HepG2 (cell line): Measurements from ENCODE around the gene NAB2. TPM values are rescaled to one million over a fixed set of nuclear protein-coding genes. Genes with fewer than 3 reads are reported as not detected.
A peak's percentile ranks its signal among the peaks of the same experiment; 100 is the strongest.

Experiments used
- ELF4 ChIP-seq: sonication (generic); formaldehyde crosslinking; IDR thresholded peaks from 2 replicates; pipeline ENCODE4 v1.5.0; 2020; ENCODE audit warnings: missing genetic modification reagents, mild to moderate bottlenecking, moderate library complexity, borderline replicate concordance
- ETV6 ChIP-seq: sonication (generic); formaldehyde crosslinking; conservative IDR thresholded peaks from 2 replicates; pipeline ENCODE4 v1.4.0; 2020; ENCODE audit warnings: missing genetic modification reagents
- GABPB1 ChIP-seq: IDR thresholded peaks from 2 replicates; pipeline ENCODE4 v1.6.1; 2016; ENCODE audit warnings: mild to moderate bottlenecking, missing genetic modification reagents, moderate library complexity, missing compliant biosample characterization
- HDAC1 ChIP-seq: sonication (generic); formaldehyde crosslinking; IDR thresholded peaks from 2 replicates; pipeline ENCODE4 v1.5.1; 2020; ENCODE audit warnings: mild to moderate bottlenecking, missing genetic modification reagents
- JUNB ChIP-seq: sonication (generic); formaldehyde crosslinking; IDR thresholded peaks from 2 replicates; pipeline ENCODE4 v1.8.0; 2022; ENCODE audit warnings: missing genetic modification reagents, mild to moderate bottlenecking, borderline replicate concordance
- RXRB ChIP-seq: IDR thresholded peaks from 2 replicates; pipeline ENCODE4 v1.6.1; 2016; ENCODE audit warnings: borderline replicate concordance, missing genetic modification reagents, missing compliant biosample characterization
- SIN3A ChIP-seq: IDR thresholded peaks from 2 replicates; pipeline ENCODE4 v1.6.1; 2011; ENCODE audit warnings: low read depth, mild to moderate bottlenecking, control low read depth, low read length, borderline replicate concordance
- TBL1XR1 ChIP-seq: fragments of 150-350 bp; IDR thresholded peaks from 2 replicates; pipeline ENCODE4 v1.6.1; 2014; ENCODE audit warnings: borderline replicate concordance, low read length; ENCODE audit not compliant: partially characterized antibody
- YY1 ChIP-seq: IDR thresholded peaks from 2 replicates; pipeline ENCODE4 v1.6.1; 2011; ENCODE audit warnings: low read length, low read depth, moderate library complexity, mild to moderate bottlenecking; ENCODE audit not compliant: insufficient read depth, insufficient replicate concordance
- ZNF101 ChIP-seq: sonication (generic); formaldehyde crosslinking; IDR thresholded peaks from 2 replicates; pipeline ENCODE4 v1.4.0; 2020; ENCODE audit warnings: mild to moderate bottlenecking, low read depth, missing genetic modification reagents, borderline replicate concordance
- ZNF274 ChIP-seq: sonication (generic); formaldehyde crosslinking; IDR thresholded peaks from 2 replicates; pipeline ENCODE4 v1.5.1; 2020; ENCODE audit warnings: mild to moderate bottlenecking, missing genetic modification reagents
- ZNF333 ChIP-seq: sonication (generic); formaldehyde crosslinking; IDR thresholded peaks from 2 replicates; pipeline ENCODE4 v1.4.0; 2020; ENCODE audit warnings: mild to moderate bottlenecking, missing genetic modification reagents, borderline replicate concordance
- ZNF430 ChIP-seq: sonication (generic); formaldehyde crosslinking; IDR thresholded peaks from 2 replicates; pipeline ENCODE4 v1.9.0; 2021; ENCODE audit warnings: mild to moderate bottlenecking, missing genetic modification reagents
- ZNF468 ChIP-seq: sonication (generic); formaldehyde crosslinking; IDR thresholded peaks from 2 replicates; pipeline ENCODE4 v1.8.0; 2022; ENCODE audit warnings: mild to moderate bottlenecking, moderate library complexity, missing genetic modification reagents
- polyA plus RNA-seq, 8 experiments: library from polyadenylated mRNA; depleted of rRNA in 3 of 8; stranded (reverse) in 7 of 8; unstranded in 1 of 8; fragments of >200 nt; fragmentation: Illumina TruSeq in 4 of 8; extraction: Trizol in 4 of 8; gene quantifications; 2 replicates each; pipeline versions ENCODE4 v1.2.1 to v1.2.3, GENCODE V29; 2011 to 2016; ENCODE audit warnings: low read depth in 4 of 8, missing spikeins in 1 of 8, mixed read lengths in 1 of 8; ENCODE audit not compliant: insufficient read depth in 1 of 8
- total RNA-seq, 5 experiments: library from RNA; depleted of rRNA; stranded (reverse); fragments of >200 nt; fragmentation: Illumina TruSeq; extraction: Trizol; gene quantifications; 2 replicates each; pipeline ENCODE4 v1.2.3, GENCODE V29; 2016; ENCODE audit warnings: low read depth in 1 of 5
- TF ChIP-seq, protein P1 (sequence below): sonication (generic); formaldehyde crosslinking; conservative IDR thresholded peaks from 2 replicates; pipeline ENCODE4 v1.5.0; 2020; ENCODE audit warnings: missing genetic modification reagents
- TF ChIP-seq, protein P2 (sequence below): IDR thresholded peaks from 2 replicates; pipeline ENCODE4 v1.6.1; 2016
- TF ChIP-seq, protein P3 (sequence below): sonication (generic); formaldehyde crosslinking; conservative IDR thresholded peaks from 2 replicates; pipeline ENCODE4 v1.8.1; 2023; ENCODE audit warnings: missing genetic modification reagents
- TF ChIP-seq, protein P4 (sequence below): sonication (generic); formaldehyde crosslinking; IDR thresholded peaks from 2 replicates; pipeline ENCODE4 v1.4.0; 2020; ENCODE audit warnings: missing genetic modification reagents
- TF ChIP-seq, protein P5 (sequence below): sonication (generic); formaldehyde crosslinking; conservative IDR thresholded peaks from 2 replicates; pipeline ENCODE4 v1.4.0; 2020; ENCODE audit warnings: mild to moderate bottlenecking, missing genetic modification reagents, moderate library complexity

Gene NAB2
- total and polyA plus RNA-seq, 2 of the 13 experiments (the other 11 are each of a cell fraction or from before 2014, with no cell fraction given) = 11.7 to 12.9 TPM

DNA sequence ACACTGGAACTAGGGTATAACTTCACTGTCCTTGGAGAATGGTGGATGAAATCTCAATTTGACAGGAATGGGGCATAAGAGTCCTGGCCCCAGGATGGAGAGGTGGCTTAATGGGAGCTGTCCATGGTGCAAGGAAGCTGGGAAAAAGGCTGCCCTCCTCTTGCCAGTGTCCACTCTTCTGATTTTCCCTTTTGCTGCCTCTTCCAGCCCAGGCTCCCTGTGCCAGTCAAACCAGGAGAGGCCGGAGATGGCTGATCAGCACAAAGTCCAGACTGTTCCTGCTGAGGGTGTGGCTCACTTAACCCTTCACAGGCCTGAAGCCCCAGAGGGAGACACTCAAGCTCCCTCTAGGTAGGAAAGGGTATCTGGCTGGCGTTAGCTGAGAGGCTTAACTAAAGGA is 39.0 kb upstream of the NAB2 start, which contains the start of gene MYO1A (continued):
- TF ChIP-seq, protein P1, sequence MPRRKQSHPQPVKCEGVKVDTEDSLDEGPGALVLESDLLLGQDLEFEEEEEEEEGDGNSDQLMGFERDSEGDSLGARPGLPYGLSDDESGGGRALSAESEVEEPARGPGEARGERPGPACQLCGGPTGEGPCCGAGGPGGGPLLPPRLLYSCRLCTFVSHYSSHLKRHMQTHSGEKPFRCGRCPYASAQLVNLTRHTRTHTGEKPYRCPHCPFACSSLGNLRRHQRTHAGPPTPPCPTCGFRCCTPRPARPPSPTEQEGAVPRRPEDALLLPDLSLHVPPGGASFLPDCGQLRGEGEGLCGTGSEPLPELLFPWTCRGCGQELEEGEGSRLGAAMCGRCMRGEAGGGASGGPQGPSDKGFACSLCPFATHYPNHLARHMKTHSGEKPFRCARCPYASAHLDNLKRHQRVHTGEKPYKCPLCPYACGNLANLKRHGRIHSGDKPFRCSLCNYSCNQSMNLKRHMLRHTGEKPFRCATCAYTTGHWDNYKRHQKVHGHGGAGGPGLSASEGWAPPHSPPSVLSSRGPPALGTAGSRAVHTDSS (CRISPR knock-in tag) = no peak
- TF ChIP-seq TBL1XR1 = no peak
- TF ChIP-seq, protein P2, sequence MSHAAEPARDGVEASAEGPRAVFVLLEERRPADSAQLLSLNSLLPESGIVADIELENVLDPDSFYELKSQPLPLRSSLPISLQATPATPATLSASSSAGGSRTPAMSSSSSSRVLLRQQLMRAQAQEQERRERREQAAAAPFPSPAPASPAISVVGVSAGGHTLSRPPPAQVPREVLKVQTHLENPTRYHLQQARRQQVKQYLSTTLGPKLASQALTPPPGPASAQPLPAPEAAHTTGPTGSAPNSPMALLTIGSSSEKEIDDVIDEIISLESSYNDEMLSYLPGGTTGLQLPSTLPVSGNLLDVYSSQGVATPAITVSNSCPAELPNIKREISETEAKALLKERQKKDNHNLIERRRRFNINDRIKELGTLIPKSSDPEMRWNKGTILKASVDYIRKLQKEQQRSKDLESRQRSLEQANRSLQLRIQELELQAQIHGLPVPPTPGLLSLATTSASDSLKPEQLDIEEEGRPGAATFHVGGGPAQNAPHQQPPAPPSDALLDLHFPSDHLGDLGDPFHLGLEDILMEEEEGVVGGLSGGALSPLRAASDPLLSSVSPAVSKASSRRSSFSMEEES (CRISPR knock-in tag) = peak; percentile 52; the same call in 1 of the 2 replicates
- no peak for TF ChIP-seq ZNF333 (CRISPR knock-in tag)
- TF ChIP-seq, protein P3, sequence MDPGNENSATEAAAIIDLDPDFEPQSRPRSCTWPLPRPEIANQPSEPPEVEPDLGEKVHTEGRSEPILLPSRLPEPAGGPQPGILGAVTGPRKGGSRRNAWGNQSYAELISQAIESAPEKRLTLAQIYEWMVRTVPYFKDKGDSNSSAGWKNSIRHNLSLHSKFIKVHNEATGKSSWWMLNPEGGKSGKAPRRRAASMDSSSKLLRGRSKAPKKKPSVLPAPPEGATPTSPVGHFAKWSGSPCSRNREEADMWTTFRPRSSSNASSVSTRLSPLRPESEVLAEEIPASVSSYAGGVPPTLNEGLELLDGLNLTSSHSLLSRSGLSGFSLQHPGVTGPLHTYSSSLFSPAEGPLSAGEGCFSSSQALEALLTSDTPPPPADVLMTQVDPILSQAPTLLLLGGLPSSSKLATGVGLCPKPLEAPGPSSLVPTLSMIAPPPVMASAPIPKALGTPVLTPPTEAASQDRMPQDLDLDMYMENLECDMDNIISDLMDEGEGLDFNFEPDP (CRISPR knock-in tag) = 0 out of 2 replicates have a peak, but pooled peaks have one; percentile 58
- 0 out of 2 replicates have a peak, but pooled peaks have one; percentile 32 for TF ChIP-seq ZNF430 (CRISPR knock-in tag)
- peak; percentile 57; the same call in 1 of the 2 replicates for TF ChIP-seq ZNF101 (CRISPR knock-in tag)
- no peak for TF ChIP-seq ZNF468
- TF ChIP-seq, protein P4, sequence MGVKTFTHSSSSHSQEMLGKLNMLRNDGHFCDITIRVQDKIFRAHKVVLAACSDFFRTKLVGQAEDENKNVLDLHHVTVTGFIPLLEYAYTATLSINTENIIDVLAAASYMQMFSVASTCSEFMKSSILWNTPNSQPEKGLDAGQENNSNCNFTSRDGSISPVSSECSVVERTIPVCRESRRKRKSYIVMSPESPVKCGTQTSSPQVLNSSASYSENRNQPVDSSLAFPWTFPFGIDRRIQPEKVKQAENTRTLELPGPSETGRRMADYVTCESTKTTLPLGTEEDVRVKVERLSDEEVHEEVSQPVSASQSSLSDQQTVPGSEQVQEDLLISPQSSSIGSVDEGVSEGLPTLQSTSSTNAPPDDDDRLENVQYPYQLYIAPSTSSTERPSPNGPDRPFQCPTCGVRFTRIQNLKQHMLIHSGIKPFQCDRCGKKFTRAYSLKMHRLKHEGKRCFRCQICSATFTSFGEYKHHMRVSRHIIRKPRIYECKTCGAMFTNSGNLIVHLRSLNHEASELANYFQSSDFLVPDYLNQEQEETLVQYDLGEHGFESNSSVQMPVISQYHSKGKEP (CRISPR knock-in tag) = 0 out of 2 replicates have a peak, but pooled peaks have one; percentile 39
- TF ChIP-seq RXRB (CRISPR knock-in tag) = peak; percentile 41; the same call in 1 of the 2 replicates
- no peak for TF ChIP-seq YY1
- TF ChIP-seq HDAC1 = 0 out of 2 replicates have a peak, but pooled peaks have one; percentile 37
- TF ChIP-seq ELF4 = no peak
- no peak for TF ChIP-seq JUNB (CRISPR knock-in tag)
- TF ChIP-seq, protein P5, sequence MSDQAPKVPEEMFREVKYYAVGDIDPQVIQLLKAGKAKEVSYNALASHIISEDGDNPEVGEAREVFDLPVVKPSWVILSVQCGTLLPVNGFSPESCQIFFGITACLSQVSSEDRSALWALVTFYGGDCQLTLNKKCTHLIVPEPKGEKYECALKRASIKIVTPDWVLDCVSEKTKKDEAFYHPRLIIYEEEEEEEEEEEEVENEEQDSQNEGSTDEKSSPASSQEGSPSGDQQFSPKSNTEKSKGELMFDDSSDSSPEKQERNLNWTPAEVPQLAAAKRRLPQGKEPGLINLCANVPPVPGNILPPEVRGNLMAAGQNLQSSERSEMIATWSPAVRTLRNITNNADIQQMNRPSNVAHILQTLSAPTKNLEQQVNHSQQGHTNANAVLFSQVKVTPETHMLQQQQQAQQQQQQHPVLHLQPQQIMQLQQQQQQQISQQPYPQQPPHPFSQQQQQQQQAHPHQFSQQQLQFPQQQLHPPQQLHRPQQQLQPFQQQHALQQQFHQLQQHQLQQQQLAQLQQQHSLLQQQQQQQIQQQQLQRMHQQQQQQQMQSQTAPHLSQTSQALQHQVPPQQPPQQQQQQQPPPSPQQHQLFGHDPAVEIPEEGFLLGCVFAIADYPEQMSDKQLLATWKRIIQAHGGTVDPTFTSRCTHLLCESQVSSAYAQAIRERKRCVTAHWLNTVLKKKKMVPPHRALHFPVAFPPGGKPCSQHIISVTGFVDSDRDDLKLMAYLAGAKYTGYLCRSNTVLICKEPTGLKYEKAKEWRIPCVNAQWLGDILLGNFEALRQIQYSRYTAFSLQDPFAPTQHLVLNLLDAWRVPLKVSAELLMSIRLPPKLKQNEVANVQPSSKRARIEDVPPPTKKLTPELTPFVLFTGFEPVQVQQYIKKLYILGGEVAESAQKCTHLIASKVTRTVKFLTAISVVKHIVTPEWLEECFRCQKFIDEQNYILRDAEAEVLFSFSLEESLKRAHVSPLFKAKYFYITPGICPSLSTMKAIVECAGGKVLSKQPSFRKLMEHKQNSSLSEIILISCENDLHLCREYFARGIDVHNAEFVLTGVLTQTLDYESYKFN = peak; percentile 37; the same call in 1 of the 2 replicates
- peak; percentile 50; the same call in 1 of the 2 replicates for TF ChIP-seq SIN3A
- no peak for TF ChIP-seq ZNF274 (CRISPR knock-in tag)
- TF ChIP-seq GABPB1 (CRISPR knock-in tag) = peak; percentile 7; the same call in 1 of the 2 replicates
- TF ChIP-seq ETV6 (CRISPR knock-in tag) = 0 out of 2 replicates have a peak, but pooled peaks have one; percentile 33
